Inferior parietal cortex (tissue), 1 donor: ENCODE results near the gene WIPF3.

Source experiments
- DNase-seq: peaks from one replicate; pipeline ENCODE4 v3.0.0-alpha.2; 2016; ENCODE audit errors: extremely low spot score

Gene WIPF3

GRCh38 chr7:29847916-29848315, 41.6 kb downstream of the WIPF3 start:
- DNase-seq = no peak

DNA sequence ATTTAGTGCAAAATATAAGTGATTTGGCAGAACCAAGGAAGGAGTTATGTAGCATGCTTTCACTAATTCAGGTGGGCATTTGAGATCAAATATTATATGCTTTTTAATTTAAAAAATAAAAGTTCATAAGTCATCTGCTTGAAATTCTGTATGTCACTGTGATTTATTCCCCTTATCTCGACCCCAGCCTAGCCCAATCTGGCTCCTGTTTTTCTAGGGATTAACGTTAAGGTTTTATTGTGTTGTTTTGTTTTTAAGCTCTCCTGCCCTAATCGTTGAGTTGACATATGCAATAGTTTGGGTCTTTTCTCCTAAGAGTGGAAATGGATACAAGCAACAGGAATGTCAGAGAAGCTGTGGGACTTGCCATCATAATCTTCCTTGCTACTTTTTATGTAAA, 42.6 kb downstream of the WIPF3 start:
- DNase-seq = no peak

- no peak for DNase-seq
These were observed 45.2 kb downstream of the WIPF3 start for GRCh38 chr7:29851487-29851886.

GRCh38 chr7:29852457-29852856, 46.1 kb downstream of the WIPF3 start:
- DNase-seq = no peak

GRCh38 chr7:29853072-29853471, 46.8 kb downstream of the WIPF3 start:
- no peak for DNase-seq

DNA sequence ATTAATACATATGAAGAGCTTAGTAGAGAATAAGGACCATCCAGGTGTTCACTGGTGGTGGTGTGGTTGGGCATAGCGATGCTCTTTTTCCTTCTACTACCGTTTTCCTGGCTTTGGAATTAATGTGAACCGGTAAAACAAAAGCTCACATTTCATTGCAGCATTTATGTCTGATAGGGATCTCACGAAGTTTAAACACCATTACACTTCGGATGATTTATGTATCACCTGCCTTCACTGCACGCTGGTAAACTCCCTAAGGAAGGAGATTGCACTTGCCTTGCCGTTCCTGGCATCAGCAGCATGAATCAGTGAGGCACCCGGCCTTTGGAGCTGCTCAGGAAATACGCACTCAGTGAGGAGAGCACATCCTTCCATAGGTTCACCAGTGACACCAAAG, 47.5 kb downstream of the WIPF3 start:
- no peak for DNase-seq

DNA sequence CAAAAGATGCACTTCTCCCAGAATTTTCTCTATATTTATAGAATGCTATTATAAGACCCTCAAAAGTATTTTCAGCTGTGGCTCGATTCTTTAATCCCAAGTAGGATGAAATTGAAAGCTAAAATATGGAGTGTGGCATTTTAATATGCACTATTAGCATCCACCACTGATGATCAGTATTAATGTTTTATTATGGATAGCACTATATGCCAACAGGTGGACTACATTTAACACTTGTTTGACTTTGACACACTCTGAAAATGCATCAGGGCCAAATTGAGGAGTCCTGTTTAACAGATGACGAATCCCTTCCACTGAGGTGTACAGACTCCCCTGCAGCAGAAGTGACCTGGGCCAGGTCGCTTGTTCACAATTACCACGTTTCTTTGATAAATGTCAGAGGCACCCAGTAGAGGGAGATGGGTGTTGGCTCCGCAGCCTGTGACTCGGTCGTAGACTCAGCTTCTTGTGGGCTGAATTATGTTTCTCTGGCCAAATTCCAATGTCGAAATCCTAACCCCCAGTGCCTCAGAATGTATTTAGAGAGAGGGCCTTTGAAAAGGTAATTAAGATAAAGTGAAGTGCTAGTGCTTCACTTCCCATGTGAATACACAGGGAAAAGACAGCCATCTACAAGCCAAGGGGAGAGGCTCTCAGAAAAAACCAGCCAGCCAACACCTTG, 48.1 kb downstream of the WIPF3 start:
- DNase-seq = no peak

DNA sequence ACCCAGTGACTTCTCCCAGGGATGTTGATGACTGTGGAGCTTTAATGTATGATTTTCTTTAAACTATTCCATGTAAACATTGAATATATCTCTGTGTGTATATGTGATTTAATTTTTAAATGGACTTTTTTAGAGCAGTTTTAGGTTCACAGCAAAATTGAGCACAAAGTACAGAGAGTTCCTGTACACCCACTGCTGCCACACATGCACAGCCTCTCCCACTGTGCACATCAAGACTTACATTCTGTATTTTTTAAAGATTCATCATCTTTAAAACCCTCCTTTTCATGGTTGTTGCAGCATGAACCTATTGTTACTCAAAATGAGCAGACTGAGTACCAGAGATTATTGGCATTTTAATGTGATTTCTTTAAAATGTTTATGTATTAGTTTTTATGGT, 51.3 kb downstream of the WIPF3 start:
- DNase-seq = peak; percentile 34

GRCh38 chr7:29858191-29858951, 52.1 kb downstream of the WIPF3 start:
- DNase-seq = peak; percentile 32

DNA sequence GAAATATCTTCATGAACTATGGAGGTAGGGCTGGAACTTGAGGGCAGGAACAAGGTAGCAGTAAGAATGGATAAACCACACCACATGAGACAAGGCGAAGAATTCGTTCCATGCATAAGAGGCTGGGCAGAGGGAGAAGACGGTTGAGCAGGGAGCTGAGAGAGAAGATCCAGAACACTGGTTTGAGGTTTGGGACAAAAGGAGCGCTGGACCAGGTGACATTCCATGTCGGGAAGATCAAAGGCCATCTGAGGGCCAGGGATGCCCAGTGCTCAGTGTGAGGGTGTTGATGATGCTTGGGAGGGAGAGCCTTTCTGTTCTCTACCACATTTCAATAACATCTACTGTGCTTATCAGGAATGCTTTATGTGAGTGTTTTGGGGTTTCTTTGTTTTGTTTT, 52.8 kb downstream of the WIPF3 start:
- no peak for DNase-seq

GRCh38 chr7:29859524-29860185, 53.3 kb downstream of the WIPF3 start:
- no peak for DNase-seq

- no peak for DNase-seq
These were observed 53.9 kb downstream of the WIPF3 start for GRCh38 chr7:29860186-29860585.

DNA sequence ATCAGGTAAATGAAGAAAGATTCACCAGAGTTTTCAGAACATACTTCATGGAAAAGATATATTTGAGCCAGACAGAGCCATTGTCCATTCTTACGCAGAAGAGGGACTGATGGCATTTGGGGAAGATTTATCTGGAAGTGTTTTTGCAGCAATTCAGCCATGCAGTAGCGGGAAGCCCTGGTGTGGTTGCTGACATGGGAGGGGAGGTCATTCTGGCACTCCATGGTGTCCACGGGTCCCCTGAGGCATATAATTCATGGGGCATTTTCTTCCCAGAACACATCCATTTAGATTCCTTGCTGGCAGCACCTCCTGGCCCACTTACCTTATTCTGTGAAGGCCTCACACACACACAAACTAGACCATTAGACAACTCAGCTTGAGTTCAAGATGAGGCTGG, 55.6 kb downstream of the WIPF3 start:
- DNase-seq = no peak

GRCh38 chr7:29864656-29865055, 58.3 kb downstream of the WIPF3 start:
- no peak for DNase-seq

GRCh38 chr7:29865526-29865925, 59.2 kb downstream of the WIPF3 start:
- DNase-seq = no peak

DNA sequence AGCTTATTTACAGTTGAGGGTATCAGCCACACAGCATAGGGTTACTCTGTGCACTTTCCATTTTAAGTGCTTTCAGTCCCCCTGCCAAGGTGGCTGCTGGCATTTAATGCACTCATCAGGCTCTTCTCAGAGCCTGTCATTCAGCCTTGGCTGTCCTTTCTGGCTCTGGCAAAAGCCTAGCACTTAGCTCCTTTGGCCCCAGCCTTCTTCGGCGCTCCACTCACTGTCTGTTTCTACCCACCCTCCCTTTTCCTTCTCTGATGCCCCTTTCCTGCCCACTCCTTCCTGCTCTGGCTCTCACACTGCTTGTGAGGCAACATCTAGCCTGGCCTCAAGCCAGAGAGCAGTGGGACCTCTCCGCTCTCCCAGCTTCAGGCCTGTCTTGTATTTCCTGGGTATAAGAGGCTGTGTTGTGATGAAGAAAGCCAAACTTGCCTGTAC, 60.2 kb downstream of the WIPF3 start:
- no peak for DNase-seq

GRCh38 chr7:29871787-29872398, 65.6 kb downstream of the WIPF3 start:
- DNase-seq = no peak

- no peak for DNase-seq
These were observed 67.5 kb downstream of the WIPF3 start for GRCh38 chr7:29873644-29874294.

GRCh38 chr7:29875741-29876140, 69.4 kb downstream of the WIPF3 start:
- DNase-seq = no peak

DNA sequence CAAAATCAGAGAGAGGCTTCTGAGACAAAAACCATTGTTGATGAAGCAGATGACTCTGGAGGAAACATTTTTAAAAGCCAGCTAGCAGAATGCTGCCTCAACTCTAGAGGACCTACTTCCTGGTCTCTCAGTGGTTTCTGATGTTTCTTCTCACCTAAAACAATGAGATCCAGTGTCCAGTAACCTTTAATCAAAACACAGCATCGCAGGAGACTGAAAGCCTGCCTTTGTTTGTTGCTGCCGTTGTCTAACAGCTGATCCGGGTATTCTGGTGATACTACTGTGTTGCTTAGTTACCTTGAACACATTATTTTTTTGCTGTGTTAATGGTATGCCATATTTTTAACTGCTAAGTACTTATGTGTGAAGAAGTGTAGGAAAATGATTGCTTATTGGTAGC, 70.9 kb downstream of the WIPF3 start:
- DNase-seq = no peak

DNA sequence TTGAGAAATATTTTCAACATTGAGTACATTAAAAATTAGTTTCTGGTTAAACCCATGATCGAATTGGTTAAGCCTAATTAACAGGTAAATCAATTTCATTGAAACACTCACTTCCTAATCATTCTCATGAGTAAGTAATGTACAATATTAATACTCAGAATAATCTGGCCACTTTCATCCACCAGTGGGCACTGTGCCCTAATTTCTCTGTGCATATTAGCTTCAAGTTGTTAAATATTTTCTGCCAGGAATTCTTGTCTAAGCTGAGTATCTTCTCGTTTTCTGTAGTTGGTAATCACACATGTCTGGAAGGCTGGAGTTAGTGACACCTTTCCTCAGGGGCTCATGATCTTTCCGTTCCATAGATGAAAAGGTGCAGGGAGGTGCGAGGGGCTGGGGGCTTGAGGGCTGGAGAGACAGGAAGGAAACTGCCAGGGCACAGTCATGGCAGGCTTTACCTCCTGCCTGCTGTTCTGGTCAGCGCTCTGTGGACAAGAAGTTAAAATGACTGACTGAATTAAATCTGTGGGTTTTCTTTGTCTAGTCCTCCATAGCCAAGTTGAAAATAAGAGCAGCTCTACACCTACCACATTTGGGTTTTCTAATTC, 71.9 kb downstream of the WIPF3 start:
- no peak for DNase-seq

GRCh38 chr7:29879609-29880008, 73.3 kb downstream of the WIPF3 start:
- no peak for DNase-seq
